Esophagus muscularis mucosa (tissue), 4 donors: Measurements from ENCODE around the gene PRDM16. TPM values are rescaled to one million over a fixed set of nuclear protein-coding genes. Genes with fewer than 3 reads are reported as not detected.

ENCODE experiments used
- DNase-seq: peaks from one replicate; pipeline ENCODE4 v3.0.0-alpha.2; 2017; ENCODE audit errors: extremely low spot score
- H3K27ac ChIP-seq, 4 donors: fragments of 200-600 bp; sonication (generic); replicated peaks in 1 of 4; 1 replicate in 3 of 4; 2 replicates in 1 of 4; pipeline ENCODE4 v1.5.1; 2016 to 2019; ENCODE audit warnings: mild to moderate bottlenecking in 1 of 4
- H3K27me3 ChIP-seq, 4 donors: fragments of 200-600 bp; sonication (generic); one replicate each; pipeline versions ENCODE4 v1.5.1 to v1.6.0; 2016 to 2019
- H3K36me3 ChIP-seq, 4 donors: fragments of 200-600 bp; sonication (generic); one replicate each; pipeline ENCODE4 v1.5.1; 2016 to 2019
- H3K4me1 ChIP-seq, 4 donors: fragments of 200-600 bp; sonication (generic); one replicate each; pipeline ENCODE4 v1.5.1; 2016 to 2019
- H3K4me3 ChIP-seq, 4 donors: fragments of 200-600 bp; sonication (generic); 1 replicate in 2 of 4; 2 replicates in 2 of 4; pipeline ENCODE4 v1.5.1; 2016 to 2019; ENCODE audit warnings: mild to moderate bottlenecking in 4 of 4, moderate library complexity in 1 of 4
- H3K9me3 ChIP-seq, 4 donors: fragments of 200-600 bp; sonication (generic); 1 replicate in 3 of 4; 2 replicates in 1 of 4; pipeline ENCODE4 v1.5.1; 2016 to 2019
- EP300 ChIP-seq: sonication (generic); formaldehyde crosslinking; IDR thresholded peaks from one replicate; pipeline ENCODE4 v1.6.1; 2017; ENCODE audit warnings: antibody characterized with exemption
- POLR2A ChIP-seq: fragments of 450-650 bp; IDR thresholded peaks from one replicate; pipeline ENCODE4 v1.6.1; 2017; ENCODE audit warnings: antibody characterized with exemption, moderate library complexity, mild to moderate bottlenecking, low read depth
- POLR2AphosphoS5 ChIP-seq, 2 donors: sonication (generic); formaldehyde crosslinking; IDR thresholded peaks; one replicate each; pipeline ENCODE4 v1.6.1; 2017; ENCODE audit warnings: antibody characterized with exemption in 2 of 2
- WGBS: methylation state at CpG from one replicate; pipeline ENCODE4 v1.1.5; 2018; 5-methylcytosine and 5-hydroxymethylcytosine counted together
- intact Hi-C: fragments of 100-400 bp; cut with DNase I; formaldehyde crosslinking; loops from one replicate; pipeline ENCODE4 v1.15.1; 2023
- total RNA-seq, 4 donors: library from RNA; depleted of rRNA; stranded (reverse); fragments of >200 nt; gene quantifications; one replicate each; pipeline versions ENCODE4 v1.1.0 to v1.2.1, GENCODE V29; 2016
- TF ChIP-seq, protein P1 (sequence below), 3 experiments: fragments of 200-600 bp in 2 of 3; fragments of 450-650 bp in 1 of 3; sonication (generic) in 2 of 3; IDR thresholded peaks; one replicate each; pipeline ENCODE4 v1.5.1; 2017 to 2019; ENCODE audit warnings: antibody characterized with exemption in 3 of 3, mild to moderate bottlenecking in 2 of 3, moderate library complexity in 1 of 3

PRDM16 gene
- total RNA-seq, 4 donors from 2014 or later, result 1.2 to 4.4 (median 2.2) TPM

DNA sequence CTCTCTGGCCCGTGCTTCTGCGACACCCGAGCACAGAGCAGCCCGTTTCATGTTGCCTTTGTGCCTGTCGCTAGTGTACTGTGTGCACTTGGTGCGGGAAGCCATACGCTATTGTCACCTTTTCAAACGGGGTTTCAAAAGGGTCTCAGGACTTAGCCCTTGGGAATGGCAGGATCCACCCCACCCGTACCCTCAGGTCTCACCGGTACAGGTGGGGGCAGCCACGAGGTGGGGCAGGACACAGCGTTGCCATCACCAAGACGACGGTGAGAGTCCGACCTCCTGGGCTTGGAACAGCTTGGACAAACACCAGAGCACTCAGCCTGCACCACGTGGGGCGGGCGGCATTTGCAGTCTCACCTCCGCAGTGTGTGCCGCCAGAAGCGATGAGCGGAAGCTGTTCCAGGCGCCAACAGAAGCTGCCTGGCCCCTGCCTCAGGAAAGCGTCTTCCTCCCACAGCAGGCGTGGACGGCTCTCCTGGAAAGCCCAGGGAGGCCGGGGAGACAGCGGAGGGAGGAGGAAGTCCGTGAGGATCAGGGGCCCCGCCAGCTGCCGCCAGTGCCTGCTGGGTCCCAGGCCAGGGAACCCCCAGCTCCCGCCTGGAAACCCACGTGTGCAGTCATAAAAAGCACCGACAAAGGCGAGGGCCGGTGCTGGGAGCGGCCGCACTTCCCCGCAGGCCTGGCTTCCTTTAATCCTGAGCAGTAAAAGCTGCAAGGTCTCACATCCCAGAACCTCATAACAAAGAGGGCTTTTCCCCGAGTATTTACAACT lies 254.2 kb downstream of the PRDM16 start:
- no peaks in the 10 kb centered on the region for H3K9me3 ChIP-seq
- TF ChIP-seq EP300 (no peak), POLR2AphosphoS5 (IDR thresholded peaks at IDR 0.05) (peak in 1 of 2 donors; percentile 20)
- H3K4me3 ChIP-seq, result no peak overlapping the region
- WGBS, result 83% methylated on average over 9 of the region's 40 CpGs
- H3K4me1 ChIP-seq, result peaks cover 8 to 39% (median 21%) of the 10 kb centered on the region in 4 donors
- no peak for DNase-seq
- peaks cover 0 to 79% (median 8%) of the 10 kb centered on the region in 4 donors for H3K27me3 ChIP-seq
- H3K36me3 ChIP-seq, result no peaks in the 10 kb centered on the region
- intact Hi-C loops, result no loop called here
- no peak overlapping the region for H3K27ac ChIP-seq

DNA sequence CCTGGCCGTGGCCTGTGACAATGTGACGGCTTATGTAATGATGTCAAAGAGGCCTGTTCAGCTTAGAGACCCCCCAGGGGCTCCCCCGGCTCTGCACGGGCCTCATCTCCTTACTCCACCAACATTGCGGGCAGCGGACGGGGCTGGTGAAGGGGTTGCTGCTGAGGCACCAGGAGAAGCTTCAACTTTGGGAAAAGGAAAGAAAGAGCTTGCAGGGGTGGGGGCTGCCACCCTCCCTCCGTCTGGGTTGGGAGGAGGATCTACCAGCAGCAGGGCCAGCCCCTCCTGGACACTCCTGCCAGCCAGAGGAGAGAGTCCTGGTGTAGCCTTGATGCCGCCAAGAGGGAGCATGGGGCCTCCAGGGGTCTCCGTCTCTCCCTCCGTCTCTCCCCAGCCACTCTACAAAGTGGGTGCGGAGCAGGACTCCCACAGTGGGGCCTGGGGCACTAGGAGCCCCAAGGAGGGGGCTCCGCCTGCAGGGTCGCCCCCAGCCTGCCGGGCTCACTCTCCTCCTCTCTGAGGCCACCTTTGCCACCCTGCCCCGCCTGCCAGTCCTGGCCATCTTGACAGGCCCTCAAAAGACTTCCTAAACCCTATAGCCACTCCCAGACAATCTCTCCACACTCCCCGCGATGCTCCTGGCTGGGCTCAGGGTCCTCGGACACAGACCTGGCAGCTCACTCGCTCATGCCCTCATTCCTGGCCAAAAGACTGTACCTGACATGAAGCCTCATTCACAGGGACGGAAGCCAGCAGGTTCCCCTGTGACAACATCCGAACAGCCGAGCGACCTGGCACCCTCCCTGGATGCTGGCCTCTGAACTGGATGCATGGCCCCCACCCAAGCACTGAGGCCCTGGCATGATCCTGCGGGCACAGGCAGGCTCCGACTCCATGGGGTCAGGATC lies 255.0 kb downstream of the PRDM16 start:
- no peak for DNase-seq
- Histone ChIP-seq H3K27ac (no peak overlapping the region), H3K9me3 (no peaks in the 10 kb centered on the region)

DNA sequence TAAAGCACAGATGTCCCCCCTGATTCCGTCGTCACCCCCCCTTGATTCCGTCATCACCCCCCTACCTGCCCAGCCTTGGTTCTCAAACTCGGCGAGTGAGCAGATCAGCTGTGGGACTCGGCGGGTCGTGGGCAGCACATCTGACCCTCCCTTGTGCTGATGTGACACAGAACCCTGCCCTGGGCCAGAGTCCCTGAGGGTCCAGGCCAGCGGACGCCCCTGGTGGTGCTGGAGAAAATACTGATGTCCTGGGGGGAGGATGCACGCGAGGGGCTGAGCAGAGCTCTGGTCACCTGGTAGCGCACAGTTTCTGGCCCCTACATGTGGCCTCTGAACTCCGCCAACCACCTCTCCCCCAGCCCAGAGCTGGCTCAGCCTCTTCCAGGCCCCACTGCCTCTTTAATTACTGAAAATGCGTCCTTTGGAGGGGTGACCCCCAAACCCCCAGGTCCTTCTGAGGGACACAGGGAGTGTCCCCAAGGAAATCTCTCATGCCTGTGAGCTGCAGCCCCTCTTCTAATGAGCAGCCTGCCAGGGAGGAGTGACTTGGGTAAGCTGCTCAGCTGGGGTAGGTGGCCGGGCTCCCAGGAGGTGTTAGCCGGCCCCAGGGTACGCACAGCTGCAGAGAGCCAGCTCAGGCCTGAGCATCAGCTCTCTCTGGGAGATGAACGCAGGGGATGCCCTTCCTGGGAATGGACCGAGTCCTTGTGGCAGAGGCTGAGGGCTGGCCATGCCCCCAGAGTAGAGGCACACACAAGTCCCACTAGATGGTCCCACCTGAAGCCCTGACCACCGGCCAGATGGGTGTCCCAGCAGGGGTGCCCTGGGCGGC lies 255.9 kb downstream of the PRDM16 start:
- TF ChIP-seq, protein P1, sequence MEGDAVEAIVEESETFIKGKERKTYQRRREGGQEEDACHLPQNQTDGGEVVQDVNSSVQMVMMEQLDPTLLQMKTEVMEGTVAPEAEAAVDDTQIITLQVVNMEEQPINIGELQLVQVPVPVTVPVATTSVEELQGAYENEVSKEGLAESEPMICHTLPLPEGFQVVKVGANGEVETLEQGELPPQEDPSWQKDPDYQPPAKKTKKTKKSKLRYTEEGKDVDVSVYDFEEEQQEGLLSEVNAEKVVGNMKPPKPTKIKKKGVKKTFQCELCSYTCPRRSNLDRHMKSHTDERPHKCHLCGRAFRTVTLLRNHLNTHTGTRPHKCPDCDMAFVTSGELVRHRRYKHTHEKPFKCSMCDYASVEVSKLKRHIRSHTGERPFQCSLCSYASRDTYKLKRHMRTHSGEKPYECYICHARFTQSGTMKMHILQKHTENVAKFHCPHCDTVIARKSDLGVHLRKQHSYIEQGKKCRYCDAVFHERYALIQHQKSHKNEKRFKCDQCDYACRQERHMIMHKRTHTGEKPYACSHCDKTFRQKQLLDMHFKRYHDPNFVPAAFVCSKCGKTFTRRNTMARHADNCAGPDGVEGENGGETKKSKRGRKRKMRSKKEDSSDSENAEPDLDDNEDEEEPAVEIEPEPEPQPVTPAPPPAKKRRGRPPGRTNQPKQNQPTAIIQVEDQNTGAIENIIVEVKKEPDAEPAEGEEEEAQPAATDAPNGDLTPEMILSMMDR (IDR thresholded peaks at IDR 0.05), result no peak
- no peak for TF ChIP-seq EP300
- no peak for TF ChIP-seq POLR2AphosphoS5 (IDR thresholded peaks at IDR 0.05)
- no peak for TF ChIP-seq POLR2A
- H3K4me3 ChIP-seq, result no peak overlapping the region
- H3K36me3 ChIP-seq, result no peaks in the 10 kb centered on the region
- no peak overlapping the region for H3K27ac ChIP-seq
- no peak for DNase-seq
- 96% methylated on average over 18 of the region's 22 CpGs for WGBS
- H3K4me1 ChIP-seq, result peaks cover 8 to 37% (median 18%) of the 10 kb centered on the region in 4 donors
- intact Hi-C loops, result no loop called here
- peaks cover 0 to 87% (median 8%) of the 10 kb centered on the region in 4 donors for H3K27me3 ChIP-seq
- H3K9me3 ChIP-seq, result no peaks in the 10 kb centered on the region

More for the DNA sequence above, 255.0 kb downstream of the PRDM16 start:
- Histone ChIP-seq H3K4me1 (peaks cover 8 to 45% (median 21%) of the 10 kb centered on the region in 4 donors), H3K36me3 (no peaks in the 10 kb centered on the region), H3K27me3 (peaks cover 0 to 87% (median 8%) of the 10 kb centered on the region in 4 donors), H3K4me3 (no peak overlapping the region)
- no peak for TF ChIP-seq POLR2AphosphoS5 (IDR thresholded peaks at IDR 0.05)
- TF ChIP-seq, protein P1 (IDR thresholded peaks at IDR 0.05), result no peak
- TF ChIP-seq EP300, result no peak
- TF ChIP-seq POLR2A, result no peak
- intact Hi-C loops, result no loop called here
- 82% methylated on average over 25 of the region's 26 CpGs for WGBS

DNA sequence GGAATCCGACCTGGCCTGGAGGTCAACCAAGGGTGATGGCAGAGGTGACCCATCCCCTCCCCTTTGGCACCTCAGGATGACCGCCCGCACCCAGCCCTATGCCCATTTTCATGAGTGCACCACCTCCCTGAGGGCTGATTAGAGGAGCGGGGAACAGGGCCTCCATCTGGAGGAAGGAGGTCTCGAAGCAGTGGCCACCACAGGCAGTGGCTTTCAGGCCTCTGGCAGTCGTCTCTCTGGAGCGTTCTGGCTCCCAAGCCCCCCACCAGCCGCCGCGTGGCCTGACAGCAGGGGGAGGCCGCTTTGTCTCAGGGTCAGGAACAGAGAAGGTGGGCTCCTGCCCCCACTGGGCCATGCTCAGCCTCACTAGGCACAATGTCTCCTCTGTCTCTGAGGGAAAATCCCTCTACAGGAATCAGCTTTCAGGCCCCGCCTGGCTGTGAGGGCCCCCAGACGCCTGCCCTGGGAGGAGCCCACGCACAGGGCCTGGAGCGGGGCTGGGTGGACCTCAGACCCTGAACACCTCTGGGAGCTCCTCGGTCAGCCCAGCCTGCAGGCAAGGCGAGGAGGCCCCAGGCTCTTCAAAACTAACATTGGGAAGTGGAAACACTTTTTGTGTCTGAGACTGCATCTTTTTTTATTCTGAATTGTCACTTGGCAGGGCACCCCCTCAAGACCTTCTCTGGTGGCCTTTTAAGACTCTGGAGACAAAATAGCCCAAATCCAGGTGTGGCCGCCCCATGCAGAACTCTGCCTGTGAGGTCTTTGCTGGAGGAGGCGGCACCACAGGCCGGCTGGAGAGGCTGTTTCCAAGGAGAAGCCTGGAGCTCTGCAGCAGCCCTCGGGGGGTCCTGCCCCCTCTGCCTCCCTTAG lies 257.7 kb downstream of the PRDM16 start:
- TF ChIP-seq EP300 (no peak), POLR2AphosphoS5 (IDR thresholded peaks at IDR 0.05) (no peak), POLR2A (no peak)
- TF ChIP-seq, protein P1 (IDR thresholded peaks at IDR 0.05), result no peak
- H3K27ac ChIP-seq, result no peak overlapping the region
- H3K9me3 ChIP-seq, result no peaks in the 10 kb centered on the region
- DNase-seq, result no peak
- H3K36me3 ChIP-seq, result no peaks in the 10 kb centered on the region
- peaks cover 0 to 76% (median 8%) of the 10 kb centered on the region in 4 donors for H3K27me3 ChIP-seq
- intact Hi-C loops, result no loop called here
- H3K4me3 ChIP-seq, result no peak overlapping the region
- peaks cover 8 to 29% (median 15%) of the 10 kb centered on the region in 4 donors for H3K4me1 ChIP-seq
- WGBS, result 84% methylated on average over 9 of the region's 21 CpGs
